Calu3 (cell line): Measurements from ENCODE around the gene RORB. TPM values are rescaled to one million over a fixed set of nuclear protein-coding genes. Genes with fewer than 3 reads are reported as not detected.

ENCODE experiments used
- BruUV-seq: library from RNA; stranded (reverse); fragments of 400-500 nt; replicated peaks from 2 replicates; lab custom pipeline; 2021; lab: Mats Ljungman, UMichigan
- CTCF ChIA-PET: fragments of 300-600 bp; sonication (Branson Sonifier 250); formaldehyde crosslinking; loops from one replicate; lab custom pipeline; 2022; ENCODE audit warnings: antibody characterized with exemption; lab: Charles Lee
- DNase-seq: peaks from one replicate; pipeline ENCODE4 v3.0.0; 2022
- H3K27ac Mint-ChIP-seq: one replicate; pipeline ENCODE4 v1.8.0; 2022; ENCODE audit warnings: mixed read lengths; ENCODE audit not compliant: unreplicated experiment
- H3K27me3 Mint-ChIP-seq: one replicate; pipeline ENCODE4 v1.8.0; 2022; ENCODE audit warnings: mixed read lengths; ENCODE audit not compliant: unreplicated experiment
- H3K36me3 Mint-ChIP-seq: one replicate; pipeline ENCODE4 v1.8.0; 2022; ENCODE audit warnings: mild to moderate bottlenecking, moderate library complexity, mixed read lengths; ENCODE audit not compliant: insufficient read depth, unreplicated experiment
- H3K4me1 Mint-ChIP-seq: one replicate; pipeline ENCODE4 v1.8.0; 2022; ENCODE audit warnings: mild to moderate bottlenecking, low read depth, mixed read lengths; ENCODE audit not compliant: unreplicated experiment
- H3K4me3 Mint-ChIP-seq: one replicate; pipeline ENCODE4 v1.8.0; 2022; ENCODE audit warnings: mild to moderate bottlenecking, low read depth, moderate library complexity, mixed read lengths; ENCODE audit not compliant: unreplicated experiment
- H3K9me3 Mint-ChIP-seq: one replicate; pipeline ENCODE4 v1.8.0; 2022; ENCODE audit warnings: low read depth, mixed read lengths; ENCODE audit not compliant: unreplicated experiment
- intact Hi-C: fragments of 100-400 bp; cut with micrococcal nuclease; formaldehyde crosslinking; loops from one replicate; pipeline ENCODE4 v1.10.0; 2022; ENCODE audit not compliant: unreplicated experiment
- total RNA-seq: library from RNA; stranded (reverse); gene quantifications from 2 replicates; pipeline ENCODE4 v1.2.3, GENCODE V29; 2022
- TF ChIP-seq, protein P1 (sequence below): fragments of 200-600 bp; IDR thresholded peaks from one replicate; pipeline ENCODE4 v1.8.0; 2022; ENCODE audit warnings: antibody characterized with exemption; ENCODE audit not compliant: unreplicated experiment

The RORB gene
- total RNA-seq, 1 experiment from 2014 or later, result not detected

GRCh38 chr9:74498621-74499095 lies 1.5 kb downstream of the RORB start:
- no peak for DNase-seq
- Mint-ChIP-seq H3K9me3 (no peaks in the 10 kb centered on the region), H3K27me3 (peaks cover 25% of the 10 kb centered on the region), H3K4me1 (no peaks in the 10 kb centered on the region), H3K27ac (no peak overlapping the region), H3K36me3 (peaks cover 15% of the 10 kb centered on the region), H3K4me3 (no peak overlapping the region)
- CTCF ChIA-PET, result no interaction called here
- no TSS peak for BruUV-seq
- TF ChIP-seq, protein P1, sequence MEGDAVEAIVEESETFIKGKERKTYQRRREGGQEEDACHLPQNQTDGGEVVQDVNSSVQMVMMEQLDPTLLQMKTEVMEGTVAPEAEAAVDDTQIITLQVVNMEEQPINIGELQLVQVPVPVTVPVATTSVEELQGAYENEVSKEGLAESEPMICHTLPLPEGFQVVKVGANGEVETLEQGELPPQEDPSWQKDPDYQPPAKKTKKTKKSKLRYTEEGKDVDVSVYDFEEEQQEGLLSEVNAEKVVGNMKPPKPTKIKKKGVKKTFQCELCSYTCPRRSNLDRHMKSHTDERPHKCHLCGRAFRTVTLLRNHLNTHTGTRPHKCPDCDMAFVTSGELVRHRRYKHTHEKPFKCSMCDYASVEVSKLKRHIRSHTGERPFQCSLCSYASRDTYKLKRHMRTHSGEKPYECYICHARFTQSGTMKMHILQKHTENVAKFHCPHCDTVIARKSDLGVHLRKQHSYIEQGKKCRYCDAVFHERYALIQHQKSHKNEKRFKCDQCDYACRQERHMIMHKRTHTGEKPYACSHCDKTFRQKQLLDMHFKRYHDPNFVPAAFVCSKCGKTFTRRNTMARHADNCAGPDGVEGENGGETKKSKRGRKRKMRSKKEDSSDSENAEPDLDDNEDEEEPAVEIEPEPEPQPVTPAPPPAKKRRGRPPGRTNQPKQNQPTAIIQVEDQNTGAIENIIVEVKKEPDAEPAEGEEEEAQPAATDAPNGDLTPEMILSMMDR, result no peak
- intact Hi-C loops, result no loop called here

- H3K27ac Mint-ChIP-seq, result no peak overlapping the region
- no peaks in the 10 kb centered on the region for H3K4me1 Mint-ChIP-seq
- no peak overlapping the region for H3K4me3 Mint-ChIP-seq
- CTCF ChIA-PET, result no interaction called here
- no peaks in the 10 kb centered on the region for H3K9me3 Mint-ChIP-seq
- H3K27me3 Mint-ChIP-seq, result peaks cover 25% of the 10 kb centered on the region
- H3K36me3 Mint-ChIP-seq, result peaks cover 15% of the 10 kb centered on the region
- TF ChIP-seq, protein P1, result no peak
- DNase-seq, result no peak
- intact Hi-C loops, result no loop called here
- no TSS peak for BruUV-seq
Observed at GRCh38 chr9:74499111-74499601, 2.0 kb downstream of the RORB start.

- no peak overlapping the region for H3K27ac Mint-ChIP-seq
- no TSS peak for BruUV-seq
- no peak overlapping the region for H3K4me3 Mint-ChIP-seq
- TF ChIP-seq, protein P1, result no peak
- CTCF ChIA-PET, result no interaction called here
- H3K36me3 Mint-ChIP-seq, result peaks cover 15% of the 10 kb centered on the region
- no peaks in the 10 kb centered on the region for H3K9me3 Mint-ChIP-seq
- DNase-seq, result no peak
- intact Hi-C loops, result no loop called here
- H3K27me3 Mint-ChIP-seq, result peaks cover 25% of the 10 kb centered on the region
- H3K4me1 Mint-ChIP-seq, result no peaks in the 10 kb centered on the region
Observed at GRCh38 chr9:74499770-74500583, 2.8 kb downstream of the RORB start.

DNA sequence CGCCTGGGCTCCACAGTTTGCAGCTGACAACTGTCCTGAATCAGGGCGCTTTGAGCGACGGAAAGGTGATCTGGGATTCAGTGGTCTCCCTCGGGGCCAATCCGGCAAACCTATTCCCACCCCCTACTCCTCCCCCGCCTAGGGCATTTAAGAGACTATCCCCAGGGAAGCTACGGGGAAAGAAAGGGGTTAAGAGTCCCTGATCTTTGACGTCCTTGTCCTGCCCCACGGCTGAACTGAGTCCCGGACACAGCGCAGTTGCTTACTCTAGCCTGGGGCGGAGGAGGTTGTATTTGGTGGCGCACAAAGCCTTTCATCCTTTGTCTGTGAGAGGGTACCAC lies 3.4 kb downstream of the RORB start:
- BruUV-seq, result no TSS peak
- intact Hi-C loops, result no loop called here
- Mint-ChIP-seq H3K4me3 (no peak overlapping the region), H3K36me3 (peaks cover 15% of the 10 kb centered on the region), H3K27ac (no peak overlapping the region), H3K9me3 (no peaks in the 10 kb centered on the region), H3K4me1 (no peaks in the 10 kb centered on the region), H3K27me3 (peaks cover 25% of the 10 kb centered on the region)
- CTCF ChIA-PET, result no interaction called here
- TF ChIP-seq, protein P1, result no peak
- no peak for DNase-seq
